ENCODE data around the gene ZC3H13. TPM values are rescaled to one million over a fixed set of nuclear protein-coding genes. Genes with fewer than 3 reads are reported as not detected.

Gene ZC3H13
- total RNA-seq, 1 experiment from 2014 or later: 36.9 TPM

- Histone ChIP-seq H3K4me3 (no peak overlapping the region), H3K4me2 (no peak overlapping the region), H2AFZ (no peak overlapping the region), H3K9me2 (ENCODE audit: insufficient read depth) (no peaks in the 10 kb centered on the region), H4K20me1 (ENCODE audit: insufficient read depth) (peaks cover 24% of the 10 kb centered on the region), H3F3A (ENCODE audit: insufficient read depth, low read depth) (peaks cover 7% of the 10 kb centered on the region), H3K27me3 (ENCODE audit: insufficient read depth, low read depth) (no peaks in the 10 kb centered on the region), H3K9me3 (ENCODE audit: insufficient read depth, low read depth) (no peaks in the 10 kb centered on the region), H3K27ac (no peak overlapping the region), H3K36me3 (ENCODE audit: low read depth) (peaks cover 22% of the 10 kb centered on the region), H3K4me1 (replicated peaks; ENCODE audit: insufficient read depth) (no peaks in the 10 kb centered on the region), H3K79me2 (ENCODE audit: low read depth) (peaks cover 32% of the 10 kb centered on the region)
- no TSS peak for BruUV-seq (replicated peaks)
- no peak for DNase-seq
- CTCF ChIA-PET: no interaction called here
- POLR2A ChIA-PET (ENCODE audit: unreplicated experiment): no interaction called here
- TF ChIP-seq EZH2 (IDR thresholded peaks at IDR 0.05; ENCODE audit: low read depth) (no peak), CTCF (conservative IDR thresholded peaks at IDR 0.05) (no peak)
- intact Hi-C loops (cut with micrococcal nuclease; ENCODE audit: unreplicated experiment): no loop called here
Observed at GRCh38 chr13:46040763-46041162, 11.8 kb downstream of the ZC3H13 start.

- Histone ChIP-seq H3K9me3 (ENCODE audit: insufficient read depth, low read depth) (no peaks in the 10 kb centered on the region), H3K27me3 (ENCODE audit: insufficient read depth, low read depth) (no peaks in the 10 kb centered on the region), H2AFZ (no peak overlapping the region), H4K20me1 (ENCODE audit: insufficient read depth) (peaks cover 17% of the 10 kb centered on the region), H3K4me3 (no peak overlapping the region), H3K4me2 (no peak overlapping the region), H3F3A (ENCODE audit: insufficient read depth, low read depth) (peaks cover 4% of the 10 kb centered on the region), H3K27ac (no peak overlapping the region), H3K4me1 (replicated peaks; ENCODE audit: insufficient read depth) (no peaks in the 10 kb centered on the region), H3K36me3 (ENCODE audit: low read depth) (peaks cover 22% of the 10 kb centered on the region), H3K79me2 (ENCODE audit: low read depth) (peaks cover 20% of the 10 kb centered on the region), H3K9me2 (ENCODE audit: insufficient read depth) (no peaks in the 10 kb centered on the region)
- TF ChIP-seq EZH2 (IDR thresholded peaks at IDR 0.05; ENCODE audit: low read depth): no peak
- TF ChIP-seq CTCF (conservative IDR thresholded peaks at IDR 0.05): no peak
- CTCF ChIA-PET: no interaction called here
- no TSS peak for BruUV-seq (replicated peaks)
- DNase-seq: no peak
- POLR2A ChIA-PET (ENCODE audit: unreplicated experiment): no interaction called here
- intact Hi-C loops (cut with micrococcal nuclease; ENCODE audit: unreplicated experiment): no loop called here
Observed at GRCh38 chr13:46039411-46040182, 12.9 kb downstream of the ZC3H13 start.

- Histone ChIP-seq H3F3A (ENCODE audit: insufficient read depth, low read depth) (peaks cover under 1% of the 10 kb centered on the region), H3K79me2 (ENCODE audit: low read depth) (peaks cover 9% of the 10 kb centered on the region; the same call in 1 of the 2 replicates), H3K36me3 (ENCODE audit: low read depth) (peaks cover 26% of the 10 kb centered on the region), H4K20me1 (ENCODE audit: insufficient read depth) (peaks cover 13% of the 10 kb centered on the region), H3K4me2 (no peak overlapping the region), H2AFZ (no peak overlapping the region), H3K27me3 (ENCODE audit: insufficient read depth, low read depth) (no peaks in the 10 kb centered on the region), H3K4me3 (no peak overlapping the region), H3K9me2 (ENCODE audit: insufficient read depth) (no peaks in the 10 kb centered on the region), H3K4me1 (replicated peaks; ENCODE audit: insufficient read depth) (no peaks in the 10 kb centered on the region), H3K27ac (no peak overlapping the region), H3K9me3 (ENCODE audit: insufficient read depth, low read depth) (no peaks in the 10 kb centered on the region)
- BruUV-seq (replicated peaks): no TSS peak
- DNase-seq: no peak
- POLR2A ChIA-PET (ENCODE audit: unreplicated experiment): no interaction called here
- TF ChIP-seq CTCF (conservative IDR thresholded peaks at IDR 0.05) (no peak), EZH2 (IDR thresholded peaks at IDR 0.05; ENCODE audit: low read depth) (no peak)
- intact Hi-C loops (cut with micrococcal nuclease; ENCODE audit: unreplicated experiment): no loop called here
- CTCF ChIA-PET: no interaction called here
Observed at GRCh38 chr13:46038296-46038695, 14.2 kb downstream of the ZC3H13 start.
